SU-DHL-6 (cell line): ENCODE measurements around the gene SNW1.
"Not testable (repeated sequence)": the region's sequence is repeated elsewhere in the genome, so short reads cannot be mapped to it uniquely, and the experiment has no call there.

Source experiments
- H2AFZ ChIP-seq: fragments of 200-600 bp; sonication (generic); 2 replicates; pipeline ENCODE4 v1.6.1; 2014; ENCODE audit warnings: low read depth, mild to moderate bottlenecking, moderate library complexity, mixed read lengths, antibody characterized with exemption, low read length; ENCODE audit not compliant: severe bottlenecking
- H3F3A ChIP-seq: fragments of 200-600 bp; shearing (Covaris generic); 2 replicates; pipeline ENCODE4 v1.6.0; 2016; ENCODE audit warnings: antibody characterized with exemption, mild to moderate bottlenecking; ENCODE audit not compliant: insufficient read depth
- H3K27ac ChIP-seq: fragments of 200-600 bp; sonication (generic); 2 replicates; pipeline ENCODE4 v1.5.1; 2016; ENCODE audit warnings: low read depth, mild to moderate bottlenecking, low read length, moderate library complexity, mixed read lengths
- H3K27me3 ChIP-seq: fragments of 200-600 bp; sonication (generic), shearing (Covaris generic); 2 replicates; pipeline ENCODE4 v1.6.0; 2014; ENCODE audit warnings: mild to moderate bottlenecking, low read length
- H3K36me3 ChIP-seq: fragments of 200-600 bp; sonication (generic); 2 replicates; pipeline ENCODE4 v1.6.1; 2014; ENCODE audit warnings: mild to moderate bottlenecking, low read length, mixed read lengths
- H3K4me2 ChIP-seq: fragments of 300-600, 200-600 bp; shearing (Covaris generic), sonication (generic); 2 replicates; pipeline ENCODE4 v1.6.0; 2014; ENCODE audit warnings: low read length, low read depth, mild to moderate bottlenecking; ENCODE audit not compliant: poor library complexity, severe bottlenecking
- H3K4me3 ChIP-seq: fragments of 200-600 bp; sonication (generic); 2 replicates; pipeline ENCODE4 v1.5.1; 2014; ENCODE audit warnings: antibody characterized with exemption, low read length, mild to moderate bottlenecking, mixed read lengths; ENCODE audit not compliant: insufficient read depth, poor library complexity, severe bottlenecking
- H3K79me2 ChIP-seq: fragments of 200-600 bp; sonication (generic); 2 replicates; pipeline ENCODE4 v1.6.1; 2014; ENCODE audit warnings: mild to moderate bottlenecking, low read length, moderate library complexity; ENCODE audit not compliant: insufficient read depth
- H3K9ac ChIP-seq: fragments of 200-600 bp; sonication (generic); 2 replicates; pipeline ENCODE4 v1.7.0; 2014; ENCODE audit warnings: mild to moderate bottlenecking, low read length
- H3K9me2 ChIP-seq: fragments of 200-600 bp; sonication (generic); replicated peaks from 2 replicates; pipeline ENCODE4 v1.6.1; 2014; ENCODE audit warnings: low read length; ENCODE audit not compliant: insufficient read depth
- H3K9me3 ChIP-seq: fragments of 200-600 bp; sonication (generic); 2 replicates; pipeline ENCODE4 v1.6.1; 2014; ENCODE audit warnings: low read length, mixed read lengths; ENCODE audit not compliant: insufficient read depth
- H4K20me1 ChIP-seq: fragments of 200-600 bp; sonication (generic); 2 replicates; pipeline ENCODE4 v1.6.1; 2014; ENCODE audit warnings: low read depth, mild to moderate bottlenecking, antibody characterized with exemption, low read length, moderate library complexity, mixed read lengths
- EZH2phosphoT487 ChIP-seq: fragments of 200-600 bp; sonication (generic), shearing (Covaris generic); conservative IDR thresholded peaks from 2 replicates; pipeline ENCODE4 v1.6.1; 2018; ENCODE audit warnings: mild to moderate bottlenecking, antibody characterized with exemption, low read length, moderate library complexity, mixed read lengths
- TF ChIP-seq, protein P1 (sequence below): fragments of 200-600 bp; sonication (generic); IDR thresholded peaks from one replicate; pipeline ENCODE4 v1.5.1; 2017; ENCODE audit warnings: antibody characterized with exemption, mild to moderate bottlenecking, low read length, moderate library complexity; ENCODE audit not compliant: insufficient read depth, poor library complexity, severe bottlenecking

The SNW1 gene

DNA sequence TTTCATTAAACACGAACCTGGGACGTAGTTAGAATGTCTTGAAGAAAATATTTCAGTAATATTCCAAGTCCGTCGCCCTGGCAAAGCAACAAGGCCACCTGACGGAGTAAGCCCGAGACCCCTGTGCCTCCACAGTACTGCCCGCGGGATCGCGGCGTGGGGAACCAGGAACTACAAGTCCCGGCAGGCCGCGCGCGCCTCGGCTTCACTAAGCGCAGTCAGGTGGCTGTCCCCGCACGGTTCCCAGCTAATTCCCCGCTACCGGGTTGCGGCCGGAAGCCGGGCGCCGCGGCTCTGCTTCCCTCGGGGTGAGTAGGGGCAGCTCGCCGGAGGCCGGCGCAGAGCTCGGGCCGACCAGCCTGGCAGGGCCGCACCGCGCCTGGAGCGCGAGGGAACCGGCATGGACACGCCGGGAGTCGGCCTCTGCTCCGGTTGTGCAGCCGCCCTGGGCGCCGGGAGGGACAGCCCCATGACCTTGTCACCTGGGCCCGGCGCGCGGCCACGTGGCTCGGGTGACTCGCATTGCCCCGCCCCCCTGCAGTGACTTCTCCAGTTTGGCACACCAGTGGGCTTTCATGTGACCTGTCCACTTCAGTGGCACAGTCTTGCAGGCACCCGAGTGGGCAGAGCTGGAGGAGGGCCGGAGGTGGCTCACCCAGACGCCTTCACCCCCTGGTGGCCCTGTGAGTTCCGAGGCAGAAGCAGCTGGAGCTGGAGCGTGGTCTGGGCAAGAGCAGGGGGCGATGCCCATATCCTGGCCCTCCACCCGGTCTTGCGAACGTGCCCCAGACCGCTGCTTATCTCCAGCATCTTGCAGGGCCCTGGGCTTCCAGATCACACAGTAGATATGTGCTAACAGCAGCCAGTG is 39.1 kb upstream of the SNW1 start, which contains the start of gene ADCK1:
Gene ADCK1 (plus strand): TSS at position 247 of the 868 bp plus-strand sequence. CDS start 18,870 bp downstream, outside the sequence.
- H3F3A ChIP-seq, result no peaks in the 10 kb centered on the region
- no peaks in the 10 kb centered on the region for H3K79me2 ChIP-seq
- TF ChIP-seq EZH2phosphoT487, result no peak
- TF ChIP-seq, protein P1, sequence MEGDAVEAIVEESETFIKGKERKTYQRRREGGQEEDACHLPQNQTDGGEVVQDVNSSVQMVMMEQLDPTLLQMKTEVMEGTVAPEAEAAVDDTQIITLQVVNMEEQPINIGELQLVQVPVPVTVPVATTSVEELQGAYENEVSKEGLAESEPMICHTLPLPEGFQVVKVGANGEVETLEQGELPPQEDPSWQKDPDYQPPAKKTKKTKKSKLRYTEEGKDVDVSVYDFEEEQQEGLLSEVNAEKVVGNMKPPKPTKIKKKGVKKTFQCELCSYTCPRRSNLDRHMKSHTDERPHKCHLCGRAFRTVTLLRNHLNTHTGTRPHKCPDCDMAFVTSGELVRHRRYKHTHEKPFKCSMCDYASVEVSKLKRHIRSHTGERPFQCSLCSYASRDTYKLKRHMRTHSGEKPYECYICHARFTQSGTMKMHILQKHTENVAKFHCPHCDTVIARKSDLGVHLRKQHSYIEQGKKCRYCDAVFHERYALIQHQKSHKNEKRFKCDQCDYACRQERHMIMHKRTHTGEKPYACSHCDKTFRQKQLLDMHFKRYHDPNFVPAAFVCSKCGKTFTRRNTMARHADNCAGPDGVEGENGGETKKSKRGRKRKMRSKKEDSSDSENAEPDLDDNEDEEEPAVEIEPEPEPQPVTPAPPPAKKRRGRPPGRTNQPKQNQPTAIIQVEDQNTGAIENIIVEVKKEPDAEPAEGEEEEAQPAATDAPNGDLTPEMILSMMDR, result no peak
- H3K27ac ChIP-seq, result peak within 1 kb of the TSS; percentile 43
- no peaks in the 10 kb centered on the region for H3K9me2 ChIP-seq
- H4K20me1 ChIP-seq, result no peaks in the 10 kb centered on the region
- H2AFZ ChIP-seq, result peak within 1 kb of the TSS; percentile 87
- H3K4me2 ChIP-seq, result peak within 1 kb of the TSS; percentile 64
- H3K9me3 ChIP-seq, result no peaks in the 10 kb centered on the region
- H3K36me3 ChIP-seq, result no peaks in the 10 kb centered on the region
- H3K9ac ChIP-seq, result peak within 1 kb of the TSS; percentile 69
- peak within 1 kb of the TSS; percentile 70 for H3K4me3 ChIP-seq
- H3K27me3 ChIP-seq, result no peaks in the 10 kb centered on the region

DNA sequence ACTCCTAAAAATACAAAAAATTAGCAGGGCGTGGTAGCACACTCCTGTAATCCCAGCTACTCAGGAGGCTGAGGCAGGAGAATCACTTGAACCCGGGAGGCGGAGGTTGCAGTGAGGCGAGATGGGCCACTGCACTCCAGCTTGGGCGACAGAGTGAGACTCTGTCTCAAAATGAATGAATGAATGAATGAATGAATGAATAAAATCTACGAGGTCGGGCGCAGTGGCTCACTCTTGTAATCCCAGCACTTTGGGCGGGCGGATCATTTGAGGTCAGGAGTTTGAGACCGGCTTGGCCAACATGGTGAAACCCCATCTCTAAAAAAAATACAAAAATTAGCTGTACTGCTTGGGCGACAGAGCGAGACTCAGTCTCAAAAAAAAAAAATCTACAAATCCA is 38.5 kb upstream of the SNW1 start:
- H3K79me2 ChIP-seq, H3K36me3 ChIP-seq, H4K20me1 ChIP-seq, H3K9me2 ChIP-seq, H3K27ac ChIP-seq, H3K9me3 ChIP-seq, H3K27me3 ChIP-seq, H3F3A ChIP-seq: not testable (repeated sequence)
- H3K4me2 ChIP-seq, result peak overlapping the region; percentile 64
- peak overlapping the region; percentile 69 for H3K9ac ChIP-seq
- peak overlapping the region; percentile 87 for H2AFZ ChIP-seq
- H3K4me3 ChIP-seq, result peak overlapping the region; percentile 70

DNA sequence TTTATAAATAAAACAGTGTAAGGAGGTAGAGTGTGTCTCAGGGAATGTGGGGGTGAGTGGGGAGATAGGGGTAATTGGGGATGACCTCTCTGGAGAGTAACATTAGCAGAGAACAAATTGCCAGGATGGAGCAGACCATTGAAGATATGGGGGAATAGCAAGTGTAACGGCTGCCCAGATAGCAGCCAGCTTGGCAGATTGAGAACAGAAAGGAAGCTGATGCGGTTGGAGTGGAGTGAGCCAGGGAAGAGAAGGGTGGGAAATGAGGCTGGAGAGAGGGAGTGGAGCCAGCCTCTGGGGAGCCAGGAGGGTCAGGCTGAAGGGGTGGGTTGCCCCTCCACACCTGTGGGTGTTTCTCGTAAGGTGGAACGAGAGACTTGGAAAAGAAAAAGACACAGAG is 33.4 kb upstream of the SNW1 start:
- Histone ChIP-seq H3K27ac (no peak overlapping the region), H3K36me3 (no peaks in the 10 kb centered on the region), H3K9me3 (no peaks in the 10 kb centered on the region), H3K4me2 (no peak overlapping the region), H3K9ac (no peak overlapping the region), H3K79me2 (no peaks in the 10 kb centered on the region), H3K4me3 (no peak overlapping the region), H2AFZ (no peak overlapping the region), H3F3A (no peaks in the 10 kb centered on the region), H3K9me2 (no peaks in the 10 kb centered on the region), H3K27me3 (no peaks in the 10 kb centered on the region), H4K20me1 (no peaks in the 10 kb centered on the region)
- TF ChIP-seq, protein P1, result no peak
- no peak for TF ChIP-seq EZH2phosphoT487

DNA sequence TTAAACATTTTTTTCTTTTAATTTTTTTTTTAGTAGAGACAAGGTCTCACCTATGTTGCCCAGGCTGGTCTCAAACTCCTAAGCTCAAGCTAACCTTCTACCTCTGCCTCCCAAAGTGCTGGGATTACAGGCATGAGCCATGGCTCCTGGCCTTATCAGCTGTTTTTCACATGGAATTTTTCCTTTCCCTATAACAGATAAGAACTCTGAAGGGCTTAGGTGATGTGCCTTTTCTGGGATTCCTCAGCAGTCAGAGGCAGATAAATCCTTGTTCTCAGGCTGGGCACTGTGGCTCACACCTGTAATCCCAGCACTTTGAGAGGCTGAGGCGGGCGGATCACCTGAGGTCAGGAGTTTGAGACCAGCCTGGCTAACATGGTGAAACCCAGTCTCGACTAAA is 32.3 kb upstream of the SNW1 start:
- H3K4me2 ChIP-seq, H3K4me3 ChIP-seq, H3F3A ChIP-seq, H3K9ac ChIP-seq, H3K27me3 ChIP-seq, H3K36me3 ChIP-seq, H2AFZ ChIP-seq, H3K27ac ChIP-seq, H3K79me2 ChIP-seq, H3K9me3 ChIP-seq, H3K9me2 ChIP-seq, H4K20me1 ChIP-seq: not testable (repeated sequence)
